Astrocyte of the cerebellum (primary cell): ENCODE data around the gene MEA1.

Source experiments
- DNase-seq: peaks from one replicate; pipeline ENCODE4 v3.0.0-alpha.2; 2011; ENCODE audit warnings: low read depth
- H3K4me3 ChIP-seq: 2 replicates; pipeline ENCODE4 v1.5.1; 2011; ENCODE audit warnings: mild to moderate bottlenecking, low read depth, low read length, moderate library complexity
- CTCF ChIP-seq: IDR thresholded peaks from 2 replicates; pipeline ENCODE4 v1.5.1; 2012; ENCODE audit warnings: low read length, low read depth, moderate library complexity, mild to moderate bottlenecking; ENCODE audit errors: missing control alignments
- in situ Hi-C: cut with HindIII; loops from 2 replicates; pipeline ENCODE4 v1.10.0; 2017; ENCODE audit warnings: low sequenced_read_pairs

Gene MEA1

GRCh38 chr6:43040542-43041257, 27.0 kb upstream of the MEA1 start:
- TF ChIP-seq CTCF, result no peak
- no peak for DNase-seq
- in situ Hi-C loops, result no loop called here
- H3K4me3 ChIP-seq, result no peak overlapping the region

DNA sequence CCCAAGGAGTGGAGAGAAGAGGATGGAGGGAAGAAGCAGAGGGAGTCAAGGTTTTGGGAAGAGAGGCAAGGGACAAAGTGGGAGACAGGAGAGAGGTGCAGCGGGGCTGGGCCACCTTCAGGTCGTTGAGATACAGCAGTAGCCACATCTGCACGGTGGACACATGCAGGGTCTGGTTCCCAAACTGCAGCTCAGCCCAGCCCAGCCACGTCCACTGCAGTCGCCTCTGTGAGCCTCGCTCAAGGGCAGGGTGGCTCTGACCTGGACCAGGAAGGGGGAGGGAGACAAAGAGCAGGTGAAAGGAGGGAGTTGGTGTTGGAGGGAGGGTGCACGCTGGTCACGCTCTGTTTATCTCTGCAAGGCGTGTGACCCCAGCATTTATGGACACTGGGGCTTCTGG, 25.0 kb upstream of the MEA1 start:
- DNase-seq, result no peak
- TF ChIP-seq CTCF, result no peak
- in situ Hi-C loops, result no loop called here
- H3K4me3 ChIP-seq, result no peak overlapping the region

- in situ Hi-C loops, result no loop called here
- no peak for DNase-seq
- no peak overlapping the region for H3K4me3 ChIP-seq
- no peak for TF ChIP-seq CTCF
These were observed 24.0 kb upstream of the MEA1 start for GRCh38 chr6:43037706-43038105.

GRCh38 chr6:43037197-43037596, 23.5 kb upstream of the MEA1 start:
- no peak for TF ChIP-seq CTCF
- in situ Hi-C loops, result no loop called here
- H3K4me3 ChIP-seq, result no peak overlapping the region
- DNase-seq, result no peak

DNA sequence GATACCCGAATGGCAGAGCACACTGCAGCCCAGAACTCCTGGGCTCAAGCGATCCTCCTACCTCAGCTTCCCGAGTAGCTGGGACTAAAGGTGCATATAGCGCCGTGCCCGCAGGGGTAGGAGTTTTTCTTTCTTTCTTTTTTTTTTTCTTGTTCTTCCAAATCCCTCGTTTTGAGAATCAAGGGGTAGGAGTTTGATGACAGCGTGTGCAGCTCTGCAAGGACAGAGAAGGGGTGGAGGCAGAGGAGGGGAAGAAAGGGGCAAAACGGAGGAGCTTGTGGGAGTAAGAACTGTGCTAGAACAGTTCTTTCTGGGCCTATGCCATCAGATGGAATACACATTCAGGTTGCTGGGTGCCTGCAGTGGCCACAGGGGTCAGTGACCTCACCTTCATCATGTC, 23.0 kb upstream of the MEA1 start:
- H3K4me3 ChIP-seq, result no peak overlapping the region
- no peak for TF ChIP-seq CTCF
- no peak for DNase-seq
- in situ Hi-C loops, result no loop called here

- DNase-seq, result no peak
- in situ Hi-C loops, result no loop called here
- no peak for TF ChIP-seq CTCF
- no peak overlapping the region for H3K4me3 ChIP-seq
These were observed 21.9 kb upstream of the MEA1 start for GRCh38 chr6:43035495-43036194.
